Panc1 (cell line): ENCODE data around the gene CX3CL1.

Experiments used
- CTCF ChIP-seq: fragments of 450-650 bp; IDR thresholded peaks from 2 replicates; pipeline ENCODE4 v1.5.1; 2017; ENCODE audit warnings: mild to moderate bottlenecking
- POLR2AphosphoS5 ChIP-seq: IDR thresholded peaks from 2 replicates; pipeline ENCODE4 v1.6.1; 2012; ENCODE audit warnings: mild to moderate bottlenecking, low read depth, low read length, moderate library complexity
- REST ChIP-seq, 2 experiments: IDR thresholded peaks; 2 replicates each; pipeline ENCODE4 v1.6.1; 2011 to 2012; ENCODE audit warnings: low read depth in 2 of 2, control low read depth in 1 of 2, low read length in 1 of 2, mild to moderate bottlenecking in 1 of 2, moderate library complexity in 1 of 2; ENCODE audit not compliant: insufficient read depth in 1 of 2
- SIN3A ChIP-seq: IDR thresholded peaks from 2 replicates; pipeline ENCODE4 v1.6.1; 2012; ENCODE audit warnings: low read depth, mild to moderate bottlenecking, low read length, moderate library complexity, borderline replicate concordance; ENCODE audit not compliant: insufficient read depth

GRCh38 chr16:57411362-57411976 is 39.2 kb downstream of the CX3CL1 start:
- TF ChIP-seq POLR2AphosphoS5 (no peak), CTCF (no peak), REST (IDR thresholded peaks at IDR 0.05; ENCODE audit: insufficient read depth in 1 of 2, low read depth in 2 of 2, low read length in 1 of 2) (no peak), SIN3A (no peak)
